ENCODE results near the gene ASCL2.

The ASCL2 gene

DNA sequence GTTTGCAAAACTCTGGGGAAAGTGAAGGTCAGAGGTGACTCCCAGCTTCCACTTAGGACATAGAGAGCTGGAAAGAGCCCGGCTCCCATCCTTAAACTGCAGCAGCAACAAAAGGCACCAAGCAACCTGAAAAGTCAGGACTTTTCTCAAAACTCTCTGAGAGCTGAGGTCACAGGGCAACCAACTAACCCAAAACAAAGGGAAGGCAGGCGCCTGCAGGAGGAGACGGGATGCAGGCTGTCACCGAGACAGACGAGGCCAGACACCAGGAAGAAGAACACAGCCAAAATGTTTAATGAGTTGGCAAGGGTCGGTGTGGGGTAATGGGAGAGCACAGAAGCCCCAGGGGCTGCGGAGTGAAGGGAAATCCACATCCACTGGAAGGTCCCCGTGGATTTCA, 19.9 kb downstream of the ASCL2 start:
- Histone ChIP-seq H3K79me2 (ENCODE audit: control insufficient read depth, low read length) (no peaks in the 10 kb centered on the region), H3F3A (ENCODE audit: control insufficient read depth, insufficient read depth) (no peaks in the 10 kb centered on the region), H3K4me3 (ENCODE audit: low read length) (no peak overlapping the region), H3K9me3 (ENCODE audit: control insufficient read depth, insufficient read depth, low read length) (no peaks in the 10 kb centered on the region), H3K36me3 (ENCODE audit: control insufficient read depth, low read length) (no peaks in the 10 kb centered on the region), H3K9me2 (replicated peaks; ENCODE audit: control insufficient read depth, low read length) (no peaks in the 10 kb centered on the region), H3K4me1 (ENCODE audit: control insufficient read depth, low read length) (no peaks in the 10 kb centered on the region), H3K4me2 (ENCODE audit: low read length) (no peak overlapping the region), H4K20me1 (ENCODE audit: control insufficient read depth, insufficient read depth, low read depth, low read length) (no peaks in the 10 kb centered on the region), H3K27ac (ENCODE audit: low read depth, low read length) (no peak overlapping the region), H3K27me3 (ENCODE audit: control insufficient read depth, low read length) (no peaks in the 10 kb centered on the region)
- TF ChIP-seq CTCF (IDR thresholded peaks at IDR 0.05; ENCODE audit: low read depth, low read length, poor library complexity, severe bottlenecking) (no peak), EZH2phosphoT487 (IDR thresholded peaks at IDR 0.05; ENCODE audit: borderline replicate concordance, low read length) (no peak)

- Histone ChIP-seq H3K4me3 (ENCODE audit: low read length) (no peak overlapping the region), H3K36me3 (ENCODE audit: control insufficient read depth, low read length) (no peaks in the 10 kb centered on the region), H3K9me2 (replicated peaks; ENCODE audit: control insufficient read depth, low read length) (no peaks in the 10 kb centered on the region), H3K4me2 (ENCODE audit: low read length) (no peak overlapping the region), H3K27ac (ENCODE audit: low read depth, low read length) (no peak overlapping the region), H3K27me3 (ENCODE audit: control insufficient read depth, low read length) (no peaks in the 10 kb centered on the region), H3K9me3 (ENCODE audit: control insufficient read depth, insufficient read depth, low read length) (no peaks in the 10 kb centered on the region), H3F3A (ENCODE audit: control insufficient read depth, insufficient read depth) (no peaks in the 10 kb centered on the region), H3K4me1 (ENCODE audit: control insufficient read depth, low read length) (no peaks in the 10 kb centered on the region), H3K79me2 (ENCODE audit: control insufficient read depth, low read length) (no peaks in the 10 kb centered on the region), H4K20me1 (ENCODE audit: control insufficient read depth, insufficient read depth, low read depth, low read length) (no peaks in the 10 kb centered on the region)
- no peak for TF ChIP-seq CTCF (IDR thresholded peaks at IDR 0.05; ENCODE audit: low read depth, low read length, poor library complexity, severe bottlenecking)
- TF ChIP-seq EZH2phosphoT487 (IDR thresholded peaks at IDR 0.05; ENCODE audit: borderline replicate concordance, low read length): no peak
Observed at GRCh38 chr11:2250041-2250440, 20.3 kb downstream of the ASCL2 start.

DNA sequence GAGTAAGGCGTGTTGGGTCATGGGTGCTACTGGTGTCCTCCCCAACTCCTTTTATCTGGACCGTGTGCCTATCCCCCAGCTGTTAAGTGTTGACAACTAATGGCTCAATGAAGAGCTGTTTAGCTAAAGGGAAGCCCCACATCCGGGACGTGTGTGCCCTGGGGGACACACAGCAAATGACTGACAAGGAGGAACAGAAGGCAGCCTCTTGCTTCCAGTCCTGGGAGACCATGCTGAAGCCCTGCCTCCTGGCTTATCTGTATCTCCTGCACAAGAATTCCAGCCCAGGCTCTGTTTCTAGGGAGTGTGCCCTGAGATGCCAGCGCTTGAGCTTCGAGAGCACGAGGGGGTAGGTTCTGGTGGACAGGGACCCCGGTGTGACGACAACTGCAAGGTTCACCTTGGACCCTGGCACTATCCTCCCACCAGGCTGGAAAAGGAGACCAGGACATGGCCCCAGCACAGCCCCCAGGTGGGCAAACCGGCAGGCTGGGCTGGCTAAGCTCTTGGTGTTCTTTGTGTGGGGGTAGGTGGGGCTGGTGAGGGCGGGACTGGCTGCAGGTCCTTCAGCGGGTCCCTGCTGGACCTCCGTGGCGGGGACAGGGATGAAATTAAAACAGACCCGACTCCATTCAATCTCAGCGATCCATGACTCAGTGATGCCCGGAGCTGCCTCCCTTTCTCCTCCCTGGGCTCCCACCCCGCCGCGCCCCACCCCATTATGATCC, 21.0 kb downstream of the ASCL2 start:
- no peaks in the 10 kb centered on the region for H3K27me3 ChIP-seq (ENCODE audit: control insufficient read depth, low read length)

More for the DNA sequence above, 21.0 kb downstream of the ASCL2 start:
- H4K20me1 ChIP-seq (ENCODE audit: control insufficient read depth, insufficient read depth, low read depth, low read length): no peaks in the 10 kb centered on the region
- no peaks in the 10 kb centered on the region for H3K9me2 ChIP-seq (replicated peaks; ENCODE audit: control insufficient read depth, low read length)
- no peaks in the 10 kb centered on the region for H3K9me3 ChIP-seq (ENCODE audit: control insufficient read depth, insufficient read depth, low read length)
- no peak overlapping the region for H3K4me3 ChIP-seq (ENCODE audit: low read length)
- H3K4me1 ChIP-seq (ENCODE audit: control insufficient read depth, low read length): no peaks in the 10 kb centered on the region
- no peak overlapping the region for H3K4me2 ChIP-seq (ENCODE audit: low read length)
- no peak overlapping the region for H3K27ac ChIP-seq (ENCODE audit: low read depth, low read length)
- TF ChIP-seq EZH2phosphoT487 (IDR thresholded peaks at IDR 0.05; ENCODE audit: borderline replicate concordance, low read length) (no peak), CTCF (IDR thresholded peaks at IDR 0.05; ENCODE audit: low read depth, low read length, poor library complexity, severe bottlenecking) (no peak)
- H3F3A ChIP-seq (ENCODE audit: control insufficient read depth, insufficient read depth): no peaks in the 10 kb centered on the region
- H3K79me2 ChIP-seq (ENCODE audit: control insufficient read depth, low read length): no peaks in the 10 kb centered on the region
- no peaks in the 10 kb centered on the region for H3K36me3 ChIP-seq (ENCODE audit: control insufficient read depth, low read length)
